GM19463 (cell line): ENCODE results near the gene PDIK1L.
"Not testable (repeated sequence)": the region's sequence is repeated elsewhere in the genome, so short reads cannot be mapped to it uniquely, and the experiment has no call there.

Experiments used
- ATAC-seq: cut with Tn5 transposase; IDR thresholded peaks from one replicate; pipeline ENCODE4 v1.9.1; 2021; ENCODE audit warnings: mild to moderate bottlenecking, moderate library complexity; ENCODE audit not compliant: unreplicated experiment

PDIK1L gene

GRCh38 chr1:26089125-26089524, 22.5 kb upstream of the PDIK1L start:
- ATAC-seq: no peak

GRCh38 chr1:26090893-26091292, 20.7 kb upstream of the PDIK1L start:
- ATAC-seq: no peak

GRCh38 chr1:26092422-26092821, 19.2 kb upstream of the PDIK1L start:
- ATAC-seq: no peak

GRCh38 chr1:26093569-26093968, 18.1 kb upstream of the PDIK1L start:
- ATAC-seq: not testable (repeated sequence)

GRCh38 chr1:26094076-26094669, 17.5 kb upstream of the PDIK1L start:
- no peak for ATAC-seq

GRCh38 chr1:26094677-26095383, 16.8 kb upstream of the PDIK1L start:
- ATAC-seq: no peak

- ATAC-seq: no peak
These were observed 15.2 kb upstream of the PDIK1L start for GRCh38 chr1:26096471-26096870.

GRCh38 chr1:26097696-26098095, 13.9 kb upstream of the PDIK1L start:
- no peak for ATAC-seq

GRCh38 chr1:26098602-26099001, 13.0 kb upstream of the PDIK1L start:
- no peak for ATAC-seq

- no peak for ATAC-seq
These were observed 11.8 kb upstream of the PDIK1L start for GRCh38 chr1:26099780-26100179.

- ATAC-seq: not testable (repeated sequence)
These were observed 11.4 kb upstream of the PDIK1L start for GRCh38 chr1:26100204-26100603.

- no peak for ATAC-seq
These were observed 9.5 kb upstream of the PDIK1L start for GRCh38 chr1:26102119-26102518.

GRCh38 chr1:26102526-26102925, 9.1 kb upstream of the PDIK1L start:
- ATAC-seq: no peak

GRCh38 chr1:26105226-26105548, 6.4 kb upstream of the PDIK1L start:
- ATAC-seq: not testable (repeated sequence)

GRCh38 chr1:26109229-26110164, 2.1 kb upstream of the PDIK1L start:
- no peak for ATAC-seq

GRCh38 chr1:26110731-26111529, 694 bp upstream of the PDIK1L start:
- peak; percentile 37 for ATAC-seq

GRCh38 chr1:26112407-26112775, 767 bp downstream of the PDIK1L start:
- ATAC-seq: no peak

- no peak for ATAC-seq
These were observed 2.7 kb downstream of the PDIK1L start for GRCh38 chr1:26114165-26114927.

GRCh38 chr1:26119892-26120608, 8.4 kb downstream of the PDIK1L start:
- no peak for ATAC-seq
